Parathyroid adenoma (tissue), 2 donors: Measurements from ENCODE around the gene SULT6B1.
A peak's percentile ranks its signal among the peaks of the same experiment; 100 is the strongest.

ENCODE experiments used
- H2AFZ ChIP-seq: fragments of 300-600 bp; sonication (generic); one replicate; pipeline ENCODE4 v1.7.0; 2017; ENCODE audit warnings: antibody characterized with exemption, mild to moderate bottlenecking
- H3K27ac ChIP-seq: fragments of 300-600 bp; sonication (generic); one replicate; pipeline ENCODE4 v1.7.0; 2017
- H3K27me3 ChIP-seq: fragments of 300-600 bp; sonication (generic); one replicate; pipeline ENCODE4 v1.7.0; 2017; ENCODE audit warnings: low read length; ENCODE audit not compliant: control insufficient read depth, insufficient read depth
- H3K36me3 ChIP-seq: fragments of 300-600 bp; sonication (generic); one replicate; pipeline ENCODE4 v1.7.0; 2017; ENCODE audit warnings: low read length; ENCODE audit not compliant: control insufficient read depth, insufficient read depth
- H3K4me1 ChIP-seq: fragments of 300-600 bp; sonication (generic); one replicate; pipeline ENCODE4 v1.7.0; 2017; ENCODE audit warnings: control low read depth
- H3K4me2 ChIP-seq: fragments of 300-600 bp; sonication (generic); one replicate; pipeline ENCODE4 v1.7.0; 2017; ENCODE audit warnings: low read length
- H3K4me3 ChIP-seq: fragments of 300-600 bp; sonication (generic); one replicate; pipeline ENCODE4 v1.7.0; 2017; ENCODE audit warnings: low read depth, low read length
- H3K79me2 ChIP-seq: fragments of 300-600 bp; sonication (generic); one replicate; pipeline ENCODE4 v1.7.0; 2017; ENCODE audit warnings: control low read depth
- H3K9ac ChIP-seq: fragments of 300-600 bp; sonication (generic); one replicate; pipeline ENCODE4 v1.7.0; 2017; ENCODE audit warnings: mild to moderate bottlenecking
- H3K9me3 ChIP-seq: fragments of 300-600 bp; sonication (generic); one replicate; pipeline ENCODE4 v1.7.0; 2017; ENCODE audit warnings: low read length; ENCODE audit not compliant: control insufficient read depth
- CTCF ChIP-seq: fragments of 300-600 bp; sonication (generic); IDR thresholded peaks from one replicate; pipeline ENCODE4 v1.7.0; 2017; ENCODE audit warnings: antibody characterized with exemption, mild to moderate bottlenecking
- donor health status: primary hyperparathyroidism.

SULT6B1 gene

GRCh38 chr2:37188570-37188969, at the start of gene SULT6B1:
Gene SULT6B1 (minus strand): TSS chr2:37188670. CDS start chr2:37188640, 30 bp downstream.
- Histone ChIP-seq H3K36me3 (no peaks in the 10 kb centered on the region), H3K27ac (no peak within 1 kb of the TSS)
- TF ChIP-seq CTCF: no peak

GRCh38 chr2:37232131-37232933, 43.9 kb upstream of the SULT6B1 start:
- peaks cover 15% of the 10 kb centered on the region for H3K4me1 ChIP-seq
- H2AFZ ChIP-seq: peak overlapping the region; percentile 99
- H3K36me3 ChIP-seq: no peaks in the 10 kb centered on the region
- peak overlapping the region; percentile 96 for H3K4me3 ChIP-seq
- H3K27me3 ChIP-seq: no peaks in the 10 kb centered on the region
- peak overlapping the region; percentile 90 for H3K27ac ChIP-seq
- peaks cover 37% of the 10 kb centered on the region for H3K79me2 ChIP-seq
- no peaks in the 10 kb centered on the region for H3K9me3 ChIP-seq
- peak overlapping the region; percentile 86 for H3K9ac ChIP-seq
- no peak for TF ChIP-seq CTCF
- peak overlapping the region; percentile 91 for H3K4me2 ChIP-seq

More at GRCh38 chr2:37188570-37188969, at the start of gene SULT6B1:
- H3K9me3 ChIP-seq: no peaks in the 10 kb centered on the region
- no peak within 1 kb of the TSS for H2AFZ ChIP-seq
- no peak within 1 kb of the TSS for H3K9ac ChIP-seq
- no peak within 1 kb of the TSS for H3K4me2 ChIP-seq
- no peak within 1 kb of the TSS for H3K4me3 ChIP-seq
- H3K79me2 ChIP-seq: no peaks in the 10 kb centered on the region
- H3K4me1 ChIP-seq: no peaks in the 10 kb centered on the region
- H3K27me3 ChIP-seq: no peaks in the 10 kb centered on the region

GRCh38 chr2:37231241-37232130, 43.0 kb upstream of the SULT6B1 start, which contains the start of the genes CEBPZ and NDUFAF7:
Gene CEBPZ (minus strand): TSS chr2:37231596. CDS start chr2:37231567, 29 bp downstream.
Gene NDUFAF7 (plus strand): TSS chr2:37231658. CDS start chr2:37231706, 48 bp downstream.
- Histone ChIP-seq H3K4me1 (peaks cover 15% of the 10 kb centered on the region), H3K9ac (peak within 1 kb of the TSS; percentile 86), H3K4me2 (peak within 1 kb of the TSS; percentile 91), H3K79me2 (peaks cover 43% of the 10 kb centered on the region), H2AFZ (peak within 1 kb of the TSS; percentile 99), H3K36me3 (no peaks in the 10 kb centered on the region), H3K27ac (peak within 1 kb of the TSS; percentile 90), H3K27me3 (no peaks in the 10 kb centered on the region), H3K4me3 (peak within 1 kb of the TSS; percentile 96), H3K9me3 (no peaks in the 10 kb centered on the region)
- TF ChIP-seq CTCF: peak; percentile 4

- Histone ChIP-seq H3K36me3 (no peaks in the 10 kb centered on the region), H3K27me3 (no peaks in the 10 kb centered on the region), H2AFZ (peak overlapping the region; percentile 99), H3K4me2 (peak overlapping the region; percentile 91), H3K4me1 (peaks cover 15% of the 10 kb centered on the region), H3K4me3 (peak overlapping the region; percentile 96), H3K9ac (peak overlapping the region; percentile 86), H3K9me3 (no peaks in the 10 kb centered on the region), H3K79me2 (peaks cover 48% of the 10 kb centered on the region), H3K27ac (peak overlapping the region; percentile 90)
- TF ChIP-seq CTCF: no peak
These were observed 42.1 kb upstream of the SULT6B1 start for GRCh38 chr2:37230581-37230980.
